Ishikawa (cell line): Measurements from ENCODE around the gene SNCAIP.

ENCODE experiments used
- CEBPB ChIP-seq: IDR thresholded peaks from 2 replicates; pipeline ENCODE4 v1.6.1; 2012
- CREB1 ChIP-seq: IDR thresholded peaks from 2 replicates; pipeline ENCODE4 v1.6.1; 2012; ENCODE audit warnings: low read depth
- EGR1 ChIP-seq: IDR thresholded peaks from 2 replicates; pipeline ENCODE4 v1.6.1; 2012
- EP300 ChIP-seq: IDR thresholded peaks from 2 replicates; pipeline ENCODE4 v1.6.1; 2012; ENCODE audit warnings: borderline replicate concordance
- FOXM1 ChIP-seq: IDR thresholded peaks from 2 replicates; pipeline ENCODE4 v1.6.1; 2012; ENCODE audit warnings: low read depth, borderline replicate concordance
- MAX ChIP-seq: IDR thresholded peaks from 2 replicates; pipeline ENCODE4 v1.6.1; 2012
- NFIC ChIP-seq: IDR thresholded peaks from 2 replicates; pipeline ENCODE4 v1.6.1; 2012
- RAD21 ChIP-seq: IDR thresholded peaks from 2 replicates; pipeline ENCODE4 v1.6.1; 2012; ENCODE audit warnings: low read depth
- REST ChIP-seq: IDR thresholded peaks from 2 replicates; pipeline ENCODE4 v1.6.1; 2012; ENCODE audit warnings: low read depth, mild to moderate bottlenecking
- TAF1 ChIP-seq: IDR thresholded peaks from 2 replicates; pipeline ENCODE4 v1.6.1; 2012; ENCODE audit warnings: low read depth, mild to moderate bottlenecking
- TCF12 ChIP-seq: IDR thresholded peaks from 2 replicates; pipeline ENCODE4 v1.6.1; 2012; ENCODE audit warnings: low read depth
- TEAD4 ChIP-seq: IDR thresholded peaks from 2 replicates; pipeline ENCODE4 v1.6.1; 2012
- USF1 ChIP-seq: IDR thresholded peaks from 2 replicates; pipeline ENCODE4 v1.6.1; 2012
- YY1 ChIP-seq: IDR thresholded peaks from 2 replicates; pipeline ENCODE4 v1.6.1; 2012; ENCODE audit warnings: low read depth
- ZBTB7A ChIP-seq: IDR thresholded peaks from 2 replicates; pipeline ENCODE4 v1.6.1; 2012; ENCODE audit warnings: low read depth

Gene SNCAIP

GRCh38 chr5:122471752-122472061, 159.7 kb downstream of the SNCAIP start:
- TF ChIP-seq ZBTB7A (no peak), MAX (no peak), TCF12 (no peak), YY1 (no peak), CEBPB (no peak)

GRCh38 chr5:122473138-122473843, 161.3 kb downstream of the SNCAIP start:
- TF ChIP-seq MAX (no peak), ZBTB7A (no peak), TAF1 (no peak), REST (no peak), USF1 (no peak)

GRCh38 chr5:122473941-122474340, 161.9 kb downstream of the SNCAIP start:
- no peak for TF ChIP-seq MAX
- no peak for TF ChIP-seq EP300

- TF ChIP-seq CEBPB (no peak), FOXM1 (no peak), CREB1 (no peak), MAX (no peak), TEAD4 (no peak), USF1 (no peak)
Measured at GRCh38 chr5:122478741-122479442, 166.9 kb downstream of the SNCAIP start.

- no peak for TF ChIP-seq EP300
- no peak for TF ChIP-seq YY1
- no peak for TF ChIP-seq REST
- no peak for TF ChIP-seq ZBTB7A
- TF ChIP-seq FOXM1, result no peak
- no peak for TF ChIP-seq RAD21
- TF ChIP-seq USF1, result no peak
- TF ChIP-seq CREB1, result no peak
- TF ChIP-seq TEAD4, result no peak
- TF ChIP-seq NFIC, result no peak
- no peak for TF ChIP-seq TAF1
- no peak for TF ChIP-seq MAX
Measured at GRCh38 chr5:122480146-122480545, 168.1 kb downstream of the SNCAIP start.

GRCh38 chr5:122484103-122484502, 172.1 kb downstream of the SNCAIP start:
- no peak for TF ChIP-seq ZBTB7A
- TF ChIP-seq REST, result no peak
- TF ChIP-seq CREB1, result no peak
- no peak for TF ChIP-seq NFIC
- TF ChIP-seq FOXM1, result no peak
- no peak for TF ChIP-seq CEBPB
- no peak for TF ChIP-seq TCF12
- TF ChIP-seq EGR1, result no peak
- TF ChIP-seq EP300, result no peak
- TF ChIP-seq TAF1, result no peak
- TF ChIP-seq USF1, result no peak
- no peak for TF ChIP-seq RAD21
- no peak for TF ChIP-seq TEAD4
- no peak for TF ChIP-seq MAX
- no peak for TF ChIP-seq YY1
